PC-3 (cell line): Measurements from ENCODE around the gene GTPBP3. TPM values are rescaled to one million over a fixed set of nuclear protein-coding genes. Genes with fewer than 3 reads are reported as not detected.
A peak's percentile ranks its signal among the peaks of the same experiment; 100 is the strongest.

ENCODE experiments used
- ATAC-seq: fragments of 200-7000 bp; cut with Tn5 transposase; 2 replicates; pipeline ENCODE4 v1.9.1; 2020; ENCODE audit warnings: mild to moderate bottlenecking, moderate library complexity
- BruUV-seq: library from RNA; stranded (reverse); fragments of 400-500 nt; replicated peaks from 2 replicates; lab custom pipeline; 2021; lab: Mats Ljungman, UMichigan
- CTCF ChIA-PET: fragments of 300-600 bp; sonication (Branson Sonifier 250); formaldehyde crosslinking; loops from one replicate; lab custom pipeline; 2022; ENCODE audit warnings: antibody characterized with exemption; lab: Charles Lee
- POLR2A ChIA-PET: fragments of 300-600 bp; sonication (Branson Sonifier 250); formaldehyde crosslinking; loops from one replicate; lab custom pipeline; 2022; ENCODE audit warnings: antibody characterized with exemption; ENCODE audit not compliant: unreplicated experiment; lab: Charles Lee
- DNase-seq: peaks from one replicate; pipeline ENCODE4 v3.0.0-alpha.2; 2015
- H2AFZ ChIP-seq: fragments of 300-600 bp; sonication (generic); 2 replicates; pipeline ENCODE4 v1.6.0; 2016; ENCODE audit warnings: antibody characterized with exemption, low read length
- H3F3A ChIP-seq: fragments of 300-600 bp; sonication (generic); one replicate; pipeline ENCODE4 v1.6.0; 2017; ENCODE audit warnings: antibody characterized with exemption, low read length, control low read depth, mild to moderate bottlenecking; ENCODE audit not compliant: unreplicated experiment
- H3K27ac ChIP-seq: fragments of 300-600 bp; sonication (generic); 2 replicates; pipeline ENCODE4 v1.5.1; 2016; ENCODE audit warnings: mild to moderate bottlenecking, low read length
- H3K27me3 ChIP-seq: fragments of 300-600 bp; sonication (generic); 2 replicates; pipeline ENCODE4 v1.6.1; 2016; ENCODE audit warnings: low read length, mixed read lengths
- H3K36me3 ChIP-seq: fragments of 300-600 bp; sonication (generic); 2 replicates; pipeline ENCODE4 v1.6.1; 2016; ENCODE audit warnings: low read depth, mixed run types, low read length, mixed read lengths
- H3K4me1 ChIP-seq: fragments of 300-600 bp; sonication (generic); 2 replicates; pipeline ENCODE4 v1.5.1; 2016; ENCODE audit warnings: low read length; ENCODE audit not compliant: insufficient read depth
- H3K4me2 ChIP-seq: fragments of 300-600 bp; sonication (generic); 2 replicates; pipeline ENCODE4 v1.6.0; 2016; ENCODE audit warnings: low read length
- H3K4me3 ChIP-seq: fragments of 300-600 bp; sonication (generic); 2 replicates; pipeline ENCODE4 v1.5.1; 2016; ENCODE audit warnings: mild to moderate bottlenecking, low read length, mixed read lengths
- H3K79me2 ChIP-seq: fragments of 300-600 bp; sonication (generic); 2 replicates; pipeline ENCODE4 v1.6.1; 2017; ENCODE audit warnings: low read length, mixed read lengths
- H3K9ac ChIP-seq: fragments of 300-600 bp; sonication (generic); 2 replicates; pipeline ENCODE4 v1.6.0; 2016; ENCODE audit warnings: mild to moderate bottlenecking, low read length
- H3K9me2 ChIP-seq: fragments of 300-600 bp; sonication (generic); replicated peaks from 2 replicates; pipeline ENCODE4 v1.6.1; 2016; ENCODE audit warnings: mixed run types, low read length, mixed read lengths
- H3K9me3 ChIP-seq: fragments of 300-600 bp; sonication (generic); 2 replicates; pipeline ENCODE4 v1.6.1; 2016; ENCODE audit warnings: low read length, mixed read lengths
- H4K20me1 ChIP-seq: fragments of 300-600 bp; sonication (generic); 2 replicates; pipeline ENCODE4 v1.6.1; 2016; ENCODE audit warnings: low read length, mixed read lengths
- EZH2 ChIP-seq: fragments of 300-600 bp; sonication (generic); IDR thresholded peaks from one replicate; pipeline ENCODE4 v1.6.1; 2017; ENCODE audit warnings: antibody characterized with exemption, mild to moderate bottlenecking, low read length; ENCODE audit not compliant: unreplicated experiment
- intact Hi-C: fragments of 100-400 bp; cut with micrococcal nuclease; formaldehyde crosslinking; loops from 2 replicates; pipeline ENCODE4 v1.9.0; 2023
- total RNA-seq: library from RNA; depleted of rRNA; stranded (reverse); fragments of >200 nt; gene quantifications from 2 replicates; pipeline ENCODE4 v1.2.3, GENCODE V29; 2014
- TF ChIP-seq, protein P1 (sequence below): fragments of 300-600 bp; sonication (generic); conservative IDR thresholded peaks from 2 replicates; pipeline ENCODE4 v1.5.1; 2017; ENCODE audit warnings: antibody characterized with exemption, low read depth, mild to moderate bottlenecking, low read length

GTPBP3 gene
- total RNA-seq, 1 experiment from 2014 or later: 86.0 TPM

DNA sequence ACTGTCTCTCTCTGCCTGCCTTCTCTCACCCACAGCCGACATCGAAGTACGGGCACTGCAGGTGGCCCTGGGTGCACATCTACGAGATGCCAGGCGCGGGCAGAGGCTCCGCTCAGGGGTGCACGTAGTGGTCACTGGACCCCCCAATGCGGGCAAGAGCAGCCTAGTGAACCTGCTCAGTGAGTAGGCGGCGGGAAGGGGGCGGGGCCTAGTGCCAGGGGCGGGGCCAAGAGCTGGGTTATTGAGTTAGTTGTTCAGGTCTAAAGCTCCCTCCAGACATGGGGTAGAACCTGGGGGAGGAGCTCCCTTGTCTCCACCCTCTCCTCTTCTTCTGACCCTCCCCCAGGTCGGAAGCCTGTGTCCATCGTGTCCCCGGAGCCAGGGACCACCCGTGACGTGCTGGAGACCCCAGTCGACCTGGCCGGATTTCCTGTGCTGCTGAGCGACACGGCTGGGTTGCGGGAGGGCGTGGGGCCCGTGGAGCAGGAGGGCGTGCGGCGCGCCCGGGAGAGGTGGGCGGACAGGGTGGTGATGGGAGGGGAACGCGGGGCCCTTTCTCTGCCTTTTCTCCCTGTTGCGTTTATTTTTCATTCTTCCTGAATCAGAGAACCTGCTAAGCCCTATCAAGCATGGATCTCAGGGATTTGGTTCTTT lies 1.9 kb downstream of the GTPBP3 start:
- POLR2A ChIA-PET: interaction anchor here (0.6 kb wide), 1 partner anchor 80 kb away, joined by 4 read pairs; the partner anchor contains the start of gene MVB12A
- CTCF ChIA-PET: no interaction called here
- Histone ChIP-seq H3K9me2 (no peaks in the 10 kb centered on the region), H3F3A (no peaks in the 10 kb centered on the region), H4K20me1 (no peaks in the 10 kb centered on the region), H3K27me3 (no peaks in the 10 kb centered on the region), H3K4me1 (peaks cover 18% of the 10 kb centered on the region), H3K79me2 (peaks cover 30% of the 10 kb centered on the region), H3K4me3 (0 out of 2 replicates have a peak overlapping the region, but pooled peaks have one; percentile 86), H3K4me2 (peak overlapping the region; percentile 93), H3K36me3 (peaks cover 11% of the 10 kb centered on the region; the same call in 1 of the 2 replicates), H3K27ac (no peak overlapping the region), H2AFZ (no peak overlapping the region), H3K9ac (no peak overlapping the region), H3K9me3 (no peaks in the 10 kb centered on the region)
- no TSS peak for BruUV-seq
- no peak for ATAC-seq
- DNase-seq: no peak
- TF ChIP-seq EZH2: no peak
- intact Hi-C loops: no loop called here

DNA sequence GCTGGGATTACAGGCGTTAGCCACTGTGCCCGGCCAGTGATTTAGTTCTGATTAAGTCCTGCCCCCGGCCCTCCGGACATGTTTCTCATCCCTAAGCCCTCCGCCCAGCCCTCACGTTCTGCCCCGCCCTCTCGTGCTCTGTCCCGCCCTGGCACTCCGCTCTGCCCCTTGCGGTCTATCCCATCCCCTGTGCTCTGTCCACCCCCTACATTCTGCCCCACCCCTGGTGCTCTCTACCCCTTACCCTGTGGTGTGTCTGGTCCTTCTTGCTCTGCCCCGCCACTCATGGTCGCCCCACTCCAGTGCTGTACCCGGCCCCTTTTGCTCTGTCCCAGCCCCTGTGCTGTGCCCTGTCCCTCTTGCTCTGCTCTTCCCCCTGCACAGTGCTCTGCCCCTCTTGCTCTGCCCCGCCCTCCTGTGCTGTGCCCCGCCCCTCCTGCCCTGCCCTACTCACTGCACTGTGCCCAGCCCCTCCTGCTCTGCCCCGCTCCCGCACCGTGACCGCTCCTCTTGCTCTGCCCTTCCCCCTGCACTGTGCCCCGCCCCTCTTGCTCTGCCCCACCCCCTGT lies 3.0 kb downstream of the GTPBP3 start:
- H3K36me3 ChIP-seq: peaks cover 11% of the 10 kb centered on the region; the same call in 1 of the 2 replicates
- DNase-seq (peak; percentile 23), ATAC-seq (no peak)
- no peak overlapping the region for H2AFZ ChIP-seq
- TF ChIP-seq, protein P1, sequence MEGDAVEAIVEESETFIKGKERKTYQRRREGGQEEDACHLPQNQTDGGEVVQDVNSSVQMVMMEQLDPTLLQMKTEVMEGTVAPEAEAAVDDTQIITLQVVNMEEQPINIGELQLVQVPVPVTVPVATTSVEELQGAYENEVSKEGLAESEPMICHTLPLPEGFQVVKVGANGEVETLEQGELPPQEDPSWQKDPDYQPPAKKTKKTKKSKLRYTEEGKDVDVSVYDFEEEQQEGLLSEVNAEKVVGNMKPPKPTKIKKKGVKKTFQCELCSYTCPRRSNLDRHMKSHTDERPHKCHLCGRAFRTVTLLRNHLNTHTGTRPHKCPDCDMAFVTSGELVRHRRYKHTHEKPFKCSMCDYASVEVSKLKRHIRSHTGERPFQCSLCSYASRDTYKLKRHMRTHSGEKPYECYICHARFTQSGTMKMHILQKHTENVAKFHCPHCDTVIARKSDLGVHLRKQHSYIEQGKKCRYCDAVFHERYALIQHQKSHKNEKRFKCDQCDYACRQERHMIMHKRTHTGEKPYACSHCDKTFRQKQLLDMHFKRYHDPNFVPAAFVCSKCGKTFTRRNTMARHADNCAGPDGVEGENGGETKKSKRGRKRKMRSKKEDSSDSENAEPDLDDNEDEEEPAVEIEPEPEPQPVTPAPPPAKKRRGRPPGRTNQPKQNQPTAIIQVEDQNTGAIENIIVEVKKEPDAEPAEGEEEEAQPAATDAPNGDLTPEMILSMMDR: no peak
- no peak overlapping the region for H3K4me3 ChIP-seq
- ChIA-PET CTCF (no interaction called here), POLR2A (no interaction called here)
- H3K4me2 ChIP-seq: no peak overlapping the region
- no peak overlapping the region for H3K9ac ChIP-seq
- H3K27me3 ChIP-seq: no peaks in the 10 kb centered on the region
- H3K27ac ChIP-seq: no peak overlapping the region
- H3F3A ChIP-seq: no peaks in the 10 kb centered on the region
- H3K79me2 ChIP-seq: peaks cover 30% of the 10 kb centered on the region
- H3K9me3 ChIP-seq: no peaks in the 10 kb centered on the region
- intact Hi-C loops: no loop called here
- no peaks in the 10 kb centered on the region for H3K9me2 ChIP-seq
- no peaks in the 10 kb centered on the region for H4K20me1 ChIP-seq
- H3K4me1 ChIP-seq: peaks cover 13% of the 10 kb centered on the region
- BruUV-seq: no TSS peak

DNA sequence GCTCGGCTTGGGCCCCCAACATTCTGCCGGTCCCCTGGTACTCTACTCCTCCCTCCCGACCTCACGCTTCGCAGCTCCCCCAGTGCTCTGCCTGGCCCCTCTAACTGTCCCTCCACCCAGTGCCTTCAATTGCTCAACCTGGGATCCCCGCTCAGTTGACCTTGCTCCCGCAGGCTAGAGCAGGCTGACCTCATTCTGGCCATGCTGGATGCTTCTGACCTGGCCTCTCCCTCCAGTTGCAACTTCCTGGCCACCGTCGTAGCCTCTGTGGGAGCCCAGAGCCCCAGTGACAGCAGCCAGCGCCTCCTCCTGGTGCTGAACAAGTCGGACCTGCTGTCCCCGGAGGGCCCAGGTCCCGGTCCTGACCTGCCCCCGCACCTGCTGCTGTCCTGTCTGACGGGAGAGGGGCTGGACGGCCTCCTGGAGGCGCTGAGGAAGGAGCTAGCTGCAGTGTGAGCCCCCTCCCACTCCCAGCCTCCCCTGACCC lies 3.6 kb downstream of the GTPBP3 start:
- H4K20me1 ChIP-seq: no peaks in the 10 kb centered on the region
- ATAC-seq (no peak), DNase-seq (no peak)
- ChIA-PET POLR2A (no interaction called here), CTCF (no interaction called here)
- no peaks in the 10 kb centered on the region for H3K27me3 ChIP-seq
- no TSS peak for BruUV-seq
- no peak overlapping the region for H3K27ac ChIP-seq
- intact Hi-C loops: no loop called here
- peaks cover 11% of the 10 kb centered on the region; the same call in 1 of the 2 replicates for H3K36me3 ChIP-seq
- TF ChIP-seq EZH2: no peak
- H3K9ac ChIP-seq: no peak overlapping the region
- H3K4me1 ChIP-seq: peaks cover 9% of the 10 kb centered on the region
- peaks cover 30% of the 10 kb centered on the region for H3K79me2 ChIP-seq
- H3K9me2 ChIP-seq: no peaks in the 10 kb centered on the region
- H3K9me3 ChIP-seq: no peaks in the 10 kb centered on the region
- no peak overlapping the region for H3K4me3 ChIP-seq
- no peak overlapping the region for H2AFZ ChIP-seq
- H3F3A ChIP-seq: no peaks in the 10 kb centered on the region
- H3K4me2 ChIP-seq: no peak overlapping the region
